Astrocyte of the cerebellum (primary cell): ENCODE data around the gene BLNK.

ENCODE experiments used
- DNase-seq: peaks from one replicate; pipeline ENCODE4 v3.0.0-alpha.2; 2011; ENCODE audit warnings: low read depth
- H3K4me3 ChIP-seq: 2 replicates; pipeline ENCODE4 v1.5.1; 2011; ENCODE audit warnings: mild to moderate bottlenecking, low read depth, low read length, moderate library complexity
- in situ Hi-C: cut with HindIII; loops from 2 replicates; pipeline ENCODE4 v1.10.0; 2017; ENCODE audit warnings: low sequenced_read_pairs
- TF ChIP-seq, protein P1 (sequence below): IDR thresholded peaks from 2 replicates; pipeline ENCODE4 v1.5.1; 2012; ENCODE audit warnings: low read length, low read depth, moderate library complexity, mild to moderate bottlenecking; ENCODE audit errors: missing control alignments

Gene BLNK

DNA sequence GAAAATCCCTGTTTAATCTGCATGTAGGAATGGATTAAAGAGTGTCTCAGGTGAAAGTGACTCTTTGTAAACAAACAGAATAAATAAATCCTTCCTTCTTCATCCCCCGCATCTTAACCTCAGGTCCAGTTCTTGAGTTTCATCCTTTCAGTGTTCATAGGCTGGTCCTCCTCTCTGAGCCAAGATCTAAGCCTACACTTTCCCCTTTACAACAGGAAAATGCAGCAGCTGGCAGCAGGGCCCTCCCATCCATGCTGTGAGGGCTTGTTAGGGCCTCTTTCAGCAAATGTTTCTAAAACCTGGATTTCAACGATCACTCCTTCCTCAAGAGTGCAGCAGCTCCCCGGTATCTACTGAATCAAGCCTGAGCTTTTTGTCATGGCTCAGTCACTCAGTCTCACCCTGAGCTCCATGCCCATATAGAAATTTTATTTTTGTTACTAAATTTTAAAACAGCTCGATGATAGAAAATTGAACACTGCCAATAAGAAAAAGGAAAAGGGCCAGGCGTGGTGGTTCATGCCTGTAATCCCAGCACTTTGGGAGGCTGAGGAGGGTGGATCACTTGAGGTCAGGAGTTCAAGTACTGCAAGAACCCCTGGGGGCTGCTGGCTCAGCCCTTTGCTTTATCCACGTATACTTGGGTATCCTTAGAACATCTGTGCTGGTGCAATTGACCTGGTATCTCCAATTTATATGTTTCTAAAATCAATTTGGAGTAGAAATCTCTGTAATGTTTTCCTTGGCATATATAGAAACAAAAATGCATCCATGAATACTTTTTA is 15.6 kb downstream of the BLNK start:
- in situ Hi-C loops = no loop called here
- TF ChIP-seq, protein P1, sequence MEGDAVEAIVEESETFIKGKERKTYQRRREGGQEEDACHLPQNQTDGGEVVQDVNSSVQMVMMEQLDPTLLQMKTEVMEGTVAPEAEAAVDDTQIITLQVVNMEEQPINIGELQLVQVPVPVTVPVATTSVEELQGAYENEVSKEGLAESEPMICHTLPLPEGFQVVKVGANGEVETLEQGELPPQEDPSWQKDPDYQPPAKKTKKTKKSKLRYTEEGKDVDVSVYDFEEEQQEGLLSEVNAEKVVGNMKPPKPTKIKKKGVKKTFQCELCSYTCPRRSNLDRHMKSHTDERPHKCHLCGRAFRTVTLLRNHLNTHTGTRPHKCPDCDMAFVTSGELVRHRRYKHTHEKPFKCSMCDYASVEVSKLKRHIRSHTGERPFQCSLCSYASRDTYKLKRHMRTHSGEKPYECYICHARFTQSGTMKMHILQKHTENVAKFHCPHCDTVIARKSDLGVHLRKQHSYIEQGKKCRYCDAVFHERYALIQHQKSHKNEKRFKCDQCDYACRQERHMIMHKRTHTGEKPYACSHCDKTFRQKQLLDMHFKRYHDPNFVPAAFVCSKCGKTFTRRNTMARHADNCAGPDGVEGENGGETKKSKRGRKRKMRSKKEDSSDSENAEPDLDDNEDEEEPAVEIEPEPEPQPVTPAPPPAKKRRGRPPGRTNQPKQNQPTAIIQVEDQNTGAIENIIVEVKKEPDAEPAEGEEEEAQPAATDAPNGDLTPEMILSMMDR = no peak
- H3K4me3 ChIP-seq = no peak overlapping the region
- DNase-seq = no peak

DNA sequence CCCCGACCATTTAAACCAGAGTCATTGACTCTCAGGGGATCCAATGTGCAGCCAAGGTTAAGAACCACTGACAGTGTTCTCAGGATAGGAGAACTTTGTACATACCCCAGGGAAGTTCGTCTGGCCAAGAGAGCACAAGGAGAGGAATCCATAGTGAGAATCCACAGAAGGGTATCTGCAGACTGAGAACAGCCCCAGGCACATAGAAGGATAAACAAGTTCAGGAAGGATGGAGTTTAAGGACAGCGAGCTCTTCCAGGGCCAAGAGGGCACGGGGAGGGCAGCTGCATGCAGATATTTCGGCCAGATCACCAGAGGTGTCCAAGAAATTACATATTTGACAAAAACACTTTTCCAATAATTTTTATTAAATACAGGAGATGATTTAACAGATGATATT is 16.4 kb downstream of the BLNK start:
- in situ Hi-C loops = no loop called here
- DNase-seq = no peak
- TF ChIP-seq, protein P1 = no peak
- H3K4me3 ChIP-seq = no peak overlapping the region

DNA sequence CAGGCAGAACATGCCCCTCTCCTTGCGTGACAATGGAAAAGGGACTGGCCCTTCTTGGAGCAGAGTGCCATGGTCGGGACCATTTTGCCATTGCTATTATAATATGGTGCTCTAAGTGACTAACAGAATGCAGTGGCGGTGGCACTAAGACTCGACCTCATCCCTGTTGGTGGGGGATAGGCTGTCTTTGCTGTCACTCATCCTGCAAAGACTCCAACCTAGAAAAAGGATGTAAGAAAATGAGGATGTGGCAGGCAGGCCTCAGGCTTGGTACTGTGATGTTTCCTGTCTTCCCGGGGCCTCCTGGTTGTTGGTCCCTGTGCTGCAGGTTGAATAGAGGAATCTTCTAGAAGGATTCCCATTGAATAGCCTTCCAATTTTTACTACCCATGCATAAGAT is 18.6 kb downstream of the BLNK start:
- H3K4me3 ChIP-seq = no peak overlapping the region
- TF ChIP-seq, protein P1 = no peak
- in situ Hi-C loops = no loop called here
- no peak for DNase-seq

DNA sequence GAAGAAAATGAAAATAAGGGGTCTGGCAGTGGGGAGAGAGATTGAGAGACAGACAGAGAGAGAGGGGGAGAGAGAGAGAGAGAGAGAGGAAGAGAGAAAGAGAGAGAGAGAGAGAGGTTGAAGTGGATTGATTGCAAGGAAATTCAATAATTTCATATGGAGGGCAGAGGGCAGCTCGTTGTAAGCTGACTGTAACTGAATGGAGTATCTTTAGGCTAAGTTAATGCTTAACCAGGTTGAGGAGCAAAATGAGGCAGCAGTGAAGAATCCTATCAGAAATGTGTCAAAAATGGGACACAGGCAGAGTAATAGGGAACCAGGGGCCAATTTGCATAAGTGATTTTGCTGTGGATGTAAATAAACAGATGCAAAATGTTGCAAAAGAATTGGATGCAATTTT is 21.0 kb downstream of the BLNK start:
- no peak for DNase-seq
- no peak overlapping the region for H3K4me3 ChIP-seq
- TF ChIP-seq, protein P1 = no peak
- in situ Hi-C loops = no loop called here

DNA sequence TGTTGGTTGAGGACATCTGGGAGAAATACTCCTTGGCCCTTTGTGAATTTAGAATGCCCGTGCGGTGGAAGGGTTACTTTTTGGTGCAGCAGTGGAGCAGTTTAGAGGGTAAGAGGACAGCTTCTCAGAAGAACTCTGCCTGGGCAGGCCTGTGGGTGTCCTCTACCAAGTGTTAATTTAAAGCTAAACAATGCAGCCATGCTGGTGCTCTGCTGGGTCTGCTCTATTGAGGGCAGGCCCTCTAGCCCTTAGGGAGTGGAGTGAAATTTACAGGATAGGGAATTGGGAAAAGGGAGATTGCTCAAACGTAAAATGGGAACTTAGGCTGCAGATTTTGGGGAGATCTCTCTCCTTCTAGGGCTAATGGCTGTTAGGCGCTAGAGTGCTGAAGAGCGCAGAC is 22.1 kb downstream of the BLNK start:
- no peak overlapping the region for H3K4me3 ChIP-seq
- no peak for DNase-seq
- TF ChIP-seq, protein P1 = no peak
- in situ Hi-C loops = no loop called here

DNA sequence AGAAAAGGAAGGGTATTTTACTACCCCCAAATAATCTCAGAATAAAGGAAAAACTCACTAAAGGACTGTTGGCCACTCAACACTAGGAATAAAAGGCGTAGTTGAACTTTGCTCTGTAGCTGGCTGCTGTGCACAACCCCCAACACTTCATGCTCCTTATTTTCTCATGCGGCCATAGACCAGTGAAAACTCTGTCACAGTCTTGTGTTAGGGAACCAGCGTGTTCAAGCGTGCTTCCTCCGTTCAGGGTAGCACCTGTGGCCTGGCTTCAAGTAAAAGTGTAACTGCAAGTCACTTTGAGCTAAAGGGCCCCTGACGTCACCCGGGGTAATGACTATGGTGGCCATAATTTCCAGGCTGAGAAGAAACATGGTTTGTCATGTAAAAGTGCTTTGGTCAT is 27.0 kb downstream of the BLNK start:
- TF ChIP-seq, protein P1 = no peak
- no peak for DNase-seq
- no peak overlapping the region for H3K4me3 ChIP-seq
- in situ Hi-C loops = no loop called here
